ENCODE results near the gene RSBN1.

DNA sequence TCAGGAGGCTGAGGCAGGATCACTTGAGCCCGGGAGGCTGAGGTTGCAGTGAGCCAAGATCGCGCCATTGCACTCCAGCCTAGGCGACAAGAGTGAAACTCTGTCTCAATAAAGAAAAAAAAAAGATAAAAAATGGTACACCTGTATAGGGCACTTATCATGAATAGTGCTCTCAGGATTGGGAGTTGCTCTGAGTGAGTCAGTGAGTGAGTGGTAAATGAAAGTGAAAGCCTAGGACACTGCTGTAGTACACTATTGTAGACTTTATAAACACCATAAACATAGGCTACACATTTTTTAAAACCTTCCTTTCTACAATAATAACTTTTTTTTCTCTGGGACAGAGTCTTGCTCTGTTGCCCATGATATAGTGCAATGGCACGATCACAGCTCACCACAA lies 69.8 kb downstream of the RSBN1 start:
- TF ChIP-seq SIN3A (IDR thresholded peaks at IDR 0.05; ENCODE audit: borderline replicate concordance, low read depth, low read length) (no peak), RXRA (IDR thresholded peaks at IDR 0.05; ENCODE audit: borderline replicate concordance, low read depth) (no peak), RFX5 (IDR thresholded peaks at IDR 0.05; ENCODE audit: low read length) (no peak), MAX (IDR thresholded peaks at IDR 0.05; ENCODE audit: low read depth) (no peak), EZH2phosphoT487 (IDR thresholded peaks at IDR 0.05; ENCODE audit: borderline replicate concordance, low read depth) (no peak), TAF1 (IDR thresholded peaks at IDR 0.05; ENCODE audit: borderline replicate concordance, low read depth, low read length) (no peak), POLR2AphosphoS5 (IDR thresholded peaks at IDR 0.05; ENCODE audit: low read depth, low read length) (no peak), EP300 (IDR thresholded peaks at IDR 0.05; ENCODE audit: borderline replicate concordance in 1 of 2, low read depth in 1 of 2, low read length in 1 of 2) (no peak), MXI1 (IDR thresholded peaks at IDR 0.05; ENCODE audit: low read depth, low read length) (no peak), TEAD4 (IDR thresholded peaks at IDR 0.05; ENCODE audit: borderline replicate concordance, insufficient read depth) (no peak), JUND (IDR thresholded peaks at IDR 0.05) (no peak), TCF12 (IDR thresholded peaks at IDR 0.05) (no peak)
- TF ChIP-seq, protein P1, sequence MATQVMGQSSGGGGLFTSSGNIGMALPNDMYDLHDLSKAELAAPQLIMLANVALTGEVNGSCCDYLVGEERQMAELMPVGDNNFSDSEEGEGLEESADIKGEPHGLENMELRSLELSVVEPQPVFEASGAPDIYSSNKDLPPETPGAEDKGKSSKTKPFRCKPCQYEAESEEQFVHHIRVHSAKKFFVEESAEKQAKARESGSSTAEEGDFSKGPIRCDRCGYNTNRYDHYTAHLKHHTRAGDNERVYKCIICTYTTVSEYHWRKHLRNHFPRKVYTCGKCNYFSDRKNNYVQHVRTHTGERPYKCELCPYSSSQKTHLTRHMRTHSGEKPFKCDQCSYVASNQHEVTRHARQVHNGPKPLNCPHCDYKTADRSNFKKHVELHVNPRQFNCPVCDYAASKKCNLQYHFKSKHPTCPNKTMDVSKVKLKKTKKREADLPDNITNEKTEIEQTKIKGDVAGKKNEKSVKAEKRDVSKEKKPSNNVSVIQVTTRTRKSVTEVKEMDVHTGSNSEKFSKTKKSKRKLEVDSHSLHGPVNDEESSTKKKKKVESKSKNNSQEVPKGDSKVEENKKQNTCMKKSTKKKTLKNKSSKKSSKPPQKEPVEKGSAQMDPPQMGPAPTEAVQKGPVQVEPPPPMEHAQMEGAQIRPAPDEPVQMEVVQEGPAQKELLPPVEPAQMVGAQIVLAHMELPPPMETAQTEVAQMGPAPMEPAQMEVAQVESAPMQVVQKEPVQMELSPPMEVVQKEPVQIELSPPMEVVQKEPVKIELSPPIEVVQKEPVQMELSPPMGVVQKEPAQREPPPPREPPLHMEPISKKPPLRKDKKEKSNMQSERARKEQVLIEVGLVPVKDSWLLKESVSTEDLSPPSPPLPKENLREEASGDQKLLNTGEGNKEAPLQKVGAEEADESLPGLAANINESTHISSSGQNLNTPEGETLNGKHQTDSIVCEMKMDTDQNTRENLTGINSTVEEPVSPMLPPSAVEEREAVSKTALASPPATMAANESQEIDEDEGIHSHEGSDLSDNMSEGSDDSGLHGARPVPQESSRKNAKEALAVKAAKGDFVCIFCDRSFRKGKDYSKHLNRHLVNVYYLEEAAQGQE (IDR thresholded peaks at IDR 0.05; ENCODE audit: low read depth, low read length) = no peak
- TF ChIP-seq, protein P2, sequence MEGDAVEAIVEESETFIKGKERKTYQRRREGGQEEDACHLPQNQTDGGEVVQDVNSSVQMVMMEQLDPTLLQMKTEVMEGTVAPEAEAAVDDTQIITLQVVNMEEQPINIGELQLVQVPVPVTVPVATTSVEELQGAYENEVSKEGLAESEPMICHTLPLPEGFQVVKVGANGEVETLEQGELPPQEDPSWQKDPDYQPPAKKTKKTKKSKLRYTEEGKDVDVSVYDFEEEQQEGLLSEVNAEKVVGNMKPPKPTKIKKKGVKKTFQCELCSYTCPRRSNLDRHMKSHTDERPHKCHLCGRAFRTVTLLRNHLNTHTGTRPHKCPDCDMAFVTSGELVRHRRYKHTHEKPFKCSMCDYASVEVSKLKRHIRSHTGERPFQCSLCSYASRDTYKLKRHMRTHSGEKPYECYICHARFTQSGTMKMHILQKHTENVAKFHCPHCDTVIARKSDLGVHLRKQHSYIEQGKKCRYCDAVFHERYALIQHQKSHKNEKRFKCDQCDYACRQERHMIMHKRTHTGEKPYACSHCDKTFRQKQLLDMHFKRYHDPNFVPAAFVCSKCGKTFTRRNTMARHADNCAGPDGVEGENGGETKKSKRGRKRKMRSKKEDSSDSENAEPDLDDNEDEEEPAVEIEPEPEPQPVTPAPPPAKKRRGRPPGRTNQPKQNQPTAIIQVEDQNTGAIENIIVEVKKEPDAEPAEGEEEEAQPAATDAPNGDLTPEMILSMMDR (IDR thresholded peaks at IDR 0.05) = no peak
